ENCODE measurements around the gene LPO. TPM values are rescaled to one million over a fixed set of nuclear protein-coding genes. Genes with fewer than 3 reads are reported as not detected.

LPO gene
- total RNA-seq, 1 donor, result not detected

DNA sequence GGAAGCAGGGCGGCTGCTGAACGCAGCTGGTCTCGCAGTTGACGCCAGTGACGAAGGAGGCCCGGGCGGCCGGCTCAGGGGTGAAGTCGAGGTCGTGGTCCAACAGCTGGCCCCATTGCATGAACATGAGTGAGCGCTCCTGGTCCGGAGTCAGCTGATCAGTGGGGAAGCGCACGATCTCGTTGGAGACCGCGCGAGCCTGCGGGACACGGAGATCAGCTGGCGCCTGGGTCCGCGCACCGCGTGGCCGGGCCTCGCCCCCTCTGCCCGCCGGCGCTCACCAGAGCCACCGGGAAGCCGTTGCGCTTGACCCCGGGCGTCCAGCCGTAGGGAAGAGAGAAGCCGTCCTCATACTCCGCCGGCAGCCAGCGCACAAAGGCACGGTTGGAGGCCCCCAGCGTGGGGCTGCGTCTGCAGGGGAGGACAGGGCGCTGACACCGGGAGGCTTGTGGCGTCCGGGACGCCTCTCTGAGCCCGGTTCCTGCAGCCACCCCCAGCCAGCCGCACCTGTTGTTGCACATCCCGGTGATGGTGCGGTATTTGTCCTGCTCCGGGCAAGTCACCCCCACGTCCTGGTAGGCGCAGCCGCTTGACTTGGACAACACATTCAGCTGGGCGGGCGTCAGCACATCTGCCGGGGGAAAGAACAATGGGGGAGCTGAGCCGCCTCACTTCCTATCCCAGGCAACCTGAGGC, 40.8 kb downstream of the LPO start:
- no peak overlapping the region for H3K4me3 ChIP-seq (ENCODE audit: low read depth, low read length)
- TF ChIP-seq, protein P1, sequence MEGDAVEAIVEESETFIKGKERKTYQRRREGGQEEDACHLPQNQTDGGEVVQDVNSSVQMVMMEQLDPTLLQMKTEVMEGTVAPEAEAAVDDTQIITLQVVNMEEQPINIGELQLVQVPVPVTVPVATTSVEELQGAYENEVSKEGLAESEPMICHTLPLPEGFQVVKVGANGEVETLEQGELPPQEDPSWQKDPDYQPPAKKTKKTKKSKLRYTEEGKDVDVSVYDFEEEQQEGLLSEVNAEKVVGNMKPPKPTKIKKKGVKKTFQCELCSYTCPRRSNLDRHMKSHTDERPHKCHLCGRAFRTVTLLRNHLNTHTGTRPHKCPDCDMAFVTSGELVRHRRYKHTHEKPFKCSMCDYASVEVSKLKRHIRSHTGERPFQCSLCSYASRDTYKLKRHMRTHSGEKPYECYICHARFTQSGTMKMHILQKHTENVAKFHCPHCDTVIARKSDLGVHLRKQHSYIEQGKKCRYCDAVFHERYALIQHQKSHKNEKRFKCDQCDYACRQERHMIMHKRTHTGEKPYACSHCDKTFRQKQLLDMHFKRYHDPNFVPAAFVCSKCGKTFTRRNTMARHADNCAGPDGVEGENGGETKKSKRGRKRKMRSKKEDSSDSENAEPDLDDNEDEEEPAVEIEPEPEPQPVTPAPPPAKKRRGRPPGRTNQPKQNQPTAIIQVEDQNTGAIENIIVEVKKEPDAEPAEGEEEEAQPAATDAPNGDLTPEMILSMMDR (IDR thresholded peaks at IDR 0.05; ENCODE audit: insufficient read depth, low read length), result no peak
- peak; percentile 10 for DNase-seq (ENCODE audit: low read depth)

DNA sequence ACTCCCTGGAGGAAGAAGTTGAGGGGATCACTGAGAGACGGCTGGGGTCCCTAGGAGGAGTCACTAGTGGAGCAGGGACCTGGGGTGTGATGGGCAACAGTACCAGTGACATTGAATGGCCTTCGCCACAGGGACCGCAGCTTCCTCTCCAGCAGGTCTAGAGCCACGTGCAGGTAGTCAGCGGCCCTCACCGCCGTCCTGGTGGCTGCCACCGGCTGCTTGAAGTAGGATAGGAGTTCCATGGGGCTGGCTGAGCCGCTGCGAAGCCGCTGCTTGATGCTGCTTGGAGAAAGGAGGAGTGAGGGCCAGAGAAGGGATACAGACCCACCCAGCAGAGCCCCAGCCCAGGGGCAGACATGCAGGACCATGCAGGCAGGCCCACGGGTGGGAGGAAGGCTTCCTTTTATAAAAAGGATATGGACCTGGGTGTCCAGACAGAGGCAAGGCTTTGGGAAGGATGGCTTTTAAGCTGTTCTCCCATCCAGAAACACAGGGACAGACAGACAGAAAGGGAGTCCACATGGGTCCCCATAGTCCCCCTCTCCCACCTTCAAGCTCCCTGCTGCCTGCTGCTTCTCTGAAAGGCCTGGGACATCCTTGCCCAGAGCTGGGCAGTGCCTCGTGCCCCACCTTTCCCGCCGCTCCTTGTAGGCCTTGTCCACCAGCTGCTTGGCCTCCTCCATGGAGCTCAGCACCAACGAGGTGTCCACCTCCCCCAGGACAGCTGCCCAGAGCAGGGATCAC, 41.5 kb downstream of the LPO start:
- TF ChIP-seq, protein P1 (IDR thresholded peaks at IDR 0.05; ENCODE audit: insufficient read depth, low read length), result no peak
- H3K4me3 ChIP-seq (ENCODE audit: low read depth, low read length), result no peak overlapping the region
- DNase-seq (ENCODE audit: low read depth), result no peak

DNA sequence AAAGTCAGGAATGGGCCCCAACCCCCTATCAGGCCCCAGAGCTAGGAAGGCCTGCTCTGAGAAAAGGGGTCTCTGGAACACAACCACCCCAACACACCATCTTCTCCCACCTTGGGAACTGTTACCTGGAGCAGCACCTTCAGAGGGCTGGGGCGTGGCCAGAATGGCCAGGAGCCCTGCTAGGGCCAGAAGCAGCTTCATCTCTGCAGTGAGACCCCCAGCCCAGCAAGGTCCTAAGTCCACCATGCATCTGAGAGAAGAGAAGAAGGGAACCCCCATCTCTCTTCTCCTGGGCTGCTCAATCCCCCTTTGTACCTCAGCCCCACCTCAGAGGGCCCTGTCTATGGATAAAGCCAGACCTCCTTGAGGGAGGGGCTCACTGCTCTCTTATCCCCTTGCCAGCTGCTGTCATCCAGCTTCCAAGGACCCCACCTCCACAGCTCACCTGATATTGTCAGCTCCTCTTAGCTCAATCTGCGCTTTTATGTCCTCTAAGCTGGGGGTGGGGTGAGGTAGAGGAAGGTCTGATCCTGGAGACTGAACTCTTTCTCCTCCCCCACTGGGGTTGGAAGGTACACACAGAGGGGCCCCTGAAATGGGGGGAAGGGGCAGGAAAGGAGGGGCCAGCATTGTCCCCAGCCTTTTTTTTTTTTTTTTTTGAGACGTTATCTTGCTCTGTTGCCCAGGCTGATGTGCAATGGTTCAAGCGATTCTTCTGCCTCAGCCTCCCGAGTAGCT, 42.3 kb downstream of the LPO start, which contains the start of gene MPO:
Gene MPO (minus strand): TSS at position 456 of the 738 bp plus-strand sequence. CDS start 177 bp downstream, at position 279.
- DNase-seq (ENCODE audit: low read depth), result no peak
- TF ChIP-seq, protein P1 (IDR thresholded peaks at IDR 0.05; ENCODE audit: insufficient read depth, low read length), result no peak
- H3K4me3 ChIP-seq (ENCODE audit: low read depth, low read length), result no peak within 1 kb of the TSS

DNA sequence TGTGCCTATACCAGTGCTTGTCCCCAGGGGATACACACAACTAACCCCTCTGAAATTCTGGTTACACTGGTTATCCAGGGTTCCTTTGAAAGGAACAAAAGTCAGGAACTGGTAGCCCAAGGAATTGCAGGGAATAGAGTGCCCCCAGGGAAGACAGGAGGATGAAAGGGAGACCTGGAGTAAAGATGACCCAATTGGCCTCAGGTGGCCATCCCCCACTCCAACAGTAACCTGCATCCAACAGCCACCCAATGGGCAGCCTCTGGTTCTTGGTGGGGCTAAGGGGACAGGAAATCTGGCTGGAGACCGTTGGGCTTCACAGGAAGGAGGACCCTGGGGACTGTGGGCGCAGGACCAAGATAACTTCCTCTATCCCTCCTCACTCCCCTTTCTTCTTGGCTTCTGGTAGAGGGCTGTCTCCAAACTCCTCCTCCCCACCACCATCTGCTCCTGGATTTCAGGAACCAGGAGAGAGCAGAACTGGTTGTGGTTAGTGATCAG, 43.2 kb downstream of the LPO start:
- no peak overlapping the region for H3K4me3 ChIP-seq (ENCODE audit: low read depth, low read length)
- no peak for DNase-seq (ENCODE audit: low read depth)
- TF ChIP-seq, protein P1 (IDR thresholded peaks at IDR 0.05; ENCODE audit: insufficient read depth, low read length), result no peak

DNA sequence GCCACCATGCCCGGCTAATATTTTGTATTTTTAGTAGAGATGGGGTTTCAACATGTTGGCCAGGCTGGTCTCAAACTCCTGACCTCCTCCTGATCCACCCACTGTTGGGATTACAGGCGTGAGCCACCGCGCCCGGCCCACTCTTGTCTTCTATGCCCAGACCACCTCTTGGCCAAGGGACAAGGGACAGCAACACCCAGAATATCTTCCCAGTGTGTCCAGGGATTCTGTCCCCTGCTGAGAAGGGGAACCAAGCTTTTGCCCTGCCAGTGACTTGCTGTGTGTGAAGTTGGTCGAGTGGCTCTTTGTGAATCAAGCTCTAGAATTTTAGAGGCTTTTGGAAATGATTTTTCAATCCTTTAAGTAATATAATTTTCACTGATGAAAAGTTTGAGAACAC, 44.1 kb downstream of the LPO start:
- TF ChIP-seq, protein P1 (IDR thresholded peaks at IDR 0.05; ENCODE audit: insufficient read depth, low read length), result no peak
- H3K4me3 ChIP-seq (ENCODE audit: low read depth, low read length), result no peak overlapping the region
- DNase-seq (ENCODE audit: low read depth), result no peak

DNA sequence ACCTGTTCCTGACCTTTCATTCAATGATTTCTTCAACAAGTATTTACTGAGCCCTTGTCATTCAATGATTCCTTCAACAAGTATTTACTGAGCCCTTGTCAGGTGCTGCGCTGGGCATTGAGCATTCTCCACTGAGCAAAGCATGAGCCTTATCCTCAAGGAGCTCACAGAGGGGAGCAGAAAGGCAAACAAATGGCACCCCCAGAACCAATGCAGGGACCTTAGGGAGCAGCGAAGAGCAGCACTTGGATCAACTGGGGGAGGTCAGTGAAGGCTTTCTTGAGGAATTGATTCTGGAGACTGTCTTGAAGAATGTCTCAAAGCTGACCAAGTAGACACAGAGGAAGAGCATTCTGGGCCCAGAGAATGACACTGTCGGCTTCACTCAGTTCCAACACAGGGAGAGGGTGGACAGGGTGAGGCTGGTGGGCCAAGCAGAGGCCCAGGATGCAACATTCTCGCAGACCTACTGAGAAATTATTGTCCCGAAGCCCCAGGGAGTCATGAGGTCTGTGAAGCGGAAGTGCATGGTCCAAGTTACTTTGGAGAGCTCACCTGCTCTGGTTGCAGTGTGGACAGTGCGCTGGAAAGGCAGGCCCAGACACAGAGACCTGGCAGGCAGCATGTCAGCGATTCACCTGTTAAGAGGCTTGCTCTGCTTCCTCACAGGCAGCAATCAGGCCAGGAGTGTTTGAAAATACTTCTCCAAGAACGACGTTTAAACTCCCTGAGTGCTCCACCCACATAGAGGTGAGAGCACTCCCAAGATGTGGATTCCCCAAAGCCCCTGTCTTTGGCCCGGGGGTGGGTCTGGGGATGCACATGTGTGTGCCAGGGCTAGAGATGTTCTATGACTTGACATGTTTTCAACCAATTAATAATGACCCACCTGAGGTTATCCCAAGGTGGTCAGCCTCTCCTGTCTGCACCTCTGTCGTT, 45.6 kb downstream of the LPO start:
- H3K4me3 ChIP-seq (ENCODE audit: low read depth, low read length), result no peak overlapping the region
- DNase-seq (ENCODE audit: low read depth), result no peak
- TF ChIP-seq, protein P1 (IDR thresholded peaks at IDR 0.05; ENCODE audit: insufficient read depth, low read length), result no peak

Data from fibroblast of the aortic adventitia (primary cell).